ENCODE measurements around the gene CFAP91.

DNA sequence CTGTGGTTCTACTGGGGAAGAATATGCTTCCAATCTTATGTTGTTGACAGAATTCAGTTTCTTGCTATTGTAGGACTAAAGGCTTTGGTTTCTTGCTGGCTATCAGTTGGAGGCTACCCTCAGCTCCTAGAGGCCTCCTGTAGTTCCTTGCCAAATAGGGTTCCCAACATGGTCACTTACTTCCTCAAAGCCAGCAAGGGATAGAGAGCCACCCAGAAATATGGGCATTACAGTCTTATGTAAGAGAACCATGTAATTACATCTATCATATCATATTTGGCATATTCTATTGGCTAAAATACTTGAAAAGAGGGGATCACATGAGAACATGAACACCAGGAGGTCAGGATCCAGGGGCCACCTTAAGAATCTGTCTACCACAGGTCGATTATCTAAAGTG lies 19.4 kb upstream of the CFAP91 start:
- TF ChIP-seq POLR2AphosphoS5 (IDR thresholded peaks at IDR 0.05; ENCODE audit: control insufficient read depth, insufficient read depth, low read depth, low read length) = no peak
- TF ChIP-seq ZNF830 (CRISPR knock-in tag; IDR thresholded peaks at IDR 0.05) = no peak
- no peak for TF ChIP-seq NCOA4 (IDR thresholded peaks at IDR 0.05; ENCODE audit: partially characterized antibody)
- TF ChIP-seq, protein P1, sequence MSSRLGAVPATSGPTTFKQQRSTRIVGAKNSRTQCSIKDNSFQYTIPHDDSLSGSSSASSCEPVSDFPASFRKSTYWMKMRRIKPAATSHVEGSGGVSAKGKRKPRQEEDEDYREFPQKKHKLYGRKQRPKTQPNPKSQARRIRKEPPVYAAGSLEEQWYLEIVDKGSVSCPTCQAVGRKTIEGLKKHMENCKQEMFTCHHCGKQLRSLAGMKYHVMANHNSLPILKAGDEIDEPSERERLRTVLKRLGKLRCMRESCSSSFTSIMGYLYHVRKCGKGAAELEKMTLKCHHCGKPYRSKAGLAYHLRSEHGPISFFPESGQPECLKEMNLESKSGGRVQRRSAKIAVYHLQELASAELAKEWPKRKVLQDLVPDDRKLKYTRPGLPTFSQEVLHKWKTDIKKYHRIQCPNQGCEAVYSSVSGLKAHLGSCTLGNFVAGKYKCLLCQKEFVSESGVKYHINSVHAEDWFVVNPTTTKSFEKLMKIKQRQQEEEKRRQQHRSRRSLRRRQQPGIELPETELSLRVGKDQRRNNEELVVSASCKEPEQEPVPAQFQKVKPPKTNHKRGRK (tag; IDR thresholded peaks at IDR 0.05) = no peak
- no peak for TF ChIP-seq XRCC4 (IDR thresholded peaks at IDR 0.05; ENCODE audit: extremely low read depth, insufficient read depth, insufficient read length)
- TF ChIP-seq CC2D1A (IDR thresholded peaks at IDR 0.05) = no peak
- TF ChIP-seq TAF1 (IDR thresholded peaks at IDR 0.05; ENCODE audit: control insufficient read depth, extremely low read depth, insufficient read depth, low read length, severe bottlenecking) = no peak
- TF ChIP-seq, protein P2, sequence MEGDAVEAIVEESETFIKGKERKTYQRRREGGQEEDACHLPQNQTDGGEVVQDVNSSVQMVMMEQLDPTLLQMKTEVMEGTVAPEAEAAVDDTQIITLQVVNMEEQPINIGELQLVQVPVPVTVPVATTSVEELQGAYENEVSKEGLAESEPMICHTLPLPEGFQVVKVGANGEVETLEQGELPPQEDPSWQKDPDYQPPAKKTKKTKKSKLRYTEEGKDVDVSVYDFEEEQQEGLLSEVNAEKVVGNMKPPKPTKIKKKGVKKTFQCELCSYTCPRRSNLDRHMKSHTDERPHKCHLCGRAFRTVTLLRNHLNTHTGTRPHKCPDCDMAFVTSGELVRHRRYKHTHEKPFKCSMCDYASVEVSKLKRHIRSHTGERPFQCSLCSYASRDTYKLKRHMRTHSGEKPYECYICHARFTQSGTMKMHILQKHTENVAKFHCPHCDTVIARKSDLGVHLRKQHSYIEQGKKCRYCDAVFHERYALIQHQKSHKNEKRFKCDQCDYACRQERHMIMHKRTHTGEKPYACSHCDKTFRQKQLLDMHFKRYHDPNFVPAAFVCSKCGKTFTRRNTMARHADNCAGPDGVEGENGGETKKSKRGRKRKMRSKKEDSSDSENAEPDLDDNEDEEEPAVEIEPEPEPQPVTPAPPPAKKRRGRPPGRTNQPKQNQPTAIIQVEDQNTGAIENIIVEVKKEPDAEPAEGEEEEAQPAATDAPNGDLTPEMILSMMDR (IDR thresholded peaks at IDR 0.05 in 2 of 3, conservative IDR thresholded peaks at IDR 0.05 in 1 of 3; ENCODE audit: insufficient read depth in 2 of 3, low read depth in 1 of 3, low read length in 3 of 3) = no peak
